Prostate gland (tissue), 2 donors: ENCODE results near the gene PIGK.

Experiments
- POLR2A ChIP-seq: fragments of 450-650 bp; IDR thresholded peaks from one replicate; pipeline ENCODE4 v1.6.1; 2016; ENCODE audit warnings: antibody characterized with exemption, mild to moderate bottlenecking
- TF ChIP-seq, protein P1 (sequence below), 4 experiments: fragments of 200-600 bp in 2 of 4; fragments of 450-650 bp in 2 of 4; sonication (generic) in 2 of 4; IDR thresholded peaks; 1 replicate in 3 of 4; 2 replicates in 1 of 4; pipeline ENCODE4 v1.5.1; 2016 to 2019; ENCODE audit warnings: antibody characterized with exemption in 4 of 4, mild to moderate bottlenecking in 2 of 4, moderate library complexity in 2 of 4

DNA sequence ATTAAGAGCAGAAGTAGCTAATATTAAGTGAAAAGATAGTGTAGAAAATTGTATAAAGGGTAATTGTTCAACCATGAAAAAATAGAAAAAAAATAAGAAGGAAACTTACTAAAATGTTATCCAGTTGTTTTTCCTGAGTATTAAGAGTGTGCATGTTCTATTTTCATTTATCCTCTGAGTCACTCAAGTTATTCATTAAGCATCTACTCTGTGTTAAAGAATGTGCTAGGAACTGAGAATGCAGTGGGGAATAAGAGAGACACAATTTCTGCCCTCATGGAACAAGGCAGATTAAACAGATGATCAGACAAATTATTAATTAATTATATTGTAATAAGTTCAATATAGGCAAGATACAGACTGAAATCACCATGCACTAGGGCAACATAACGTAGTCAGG, 10.8 kb upstream of the PIGK start:
- no peak for TF ChIP-seq POLR2A
- TF ChIP-seq, protein P1, sequence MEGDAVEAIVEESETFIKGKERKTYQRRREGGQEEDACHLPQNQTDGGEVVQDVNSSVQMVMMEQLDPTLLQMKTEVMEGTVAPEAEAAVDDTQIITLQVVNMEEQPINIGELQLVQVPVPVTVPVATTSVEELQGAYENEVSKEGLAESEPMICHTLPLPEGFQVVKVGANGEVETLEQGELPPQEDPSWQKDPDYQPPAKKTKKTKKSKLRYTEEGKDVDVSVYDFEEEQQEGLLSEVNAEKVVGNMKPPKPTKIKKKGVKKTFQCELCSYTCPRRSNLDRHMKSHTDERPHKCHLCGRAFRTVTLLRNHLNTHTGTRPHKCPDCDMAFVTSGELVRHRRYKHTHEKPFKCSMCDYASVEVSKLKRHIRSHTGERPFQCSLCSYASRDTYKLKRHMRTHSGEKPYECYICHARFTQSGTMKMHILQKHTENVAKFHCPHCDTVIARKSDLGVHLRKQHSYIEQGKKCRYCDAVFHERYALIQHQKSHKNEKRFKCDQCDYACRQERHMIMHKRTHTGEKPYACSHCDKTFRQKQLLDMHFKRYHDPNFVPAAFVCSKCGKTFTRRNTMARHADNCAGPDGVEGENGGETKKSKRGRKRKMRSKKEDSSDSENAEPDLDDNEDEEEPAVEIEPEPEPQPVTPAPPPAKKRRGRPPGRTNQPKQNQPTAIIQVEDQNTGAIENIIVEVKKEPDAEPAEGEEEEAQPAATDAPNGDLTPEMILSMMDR (IDR thresholded peaks at IDR 0.05), result no peak
